Activated CD4-positive, alpha-beta T cell treated with anti-CD3 and anti-CD28 coated beads, Interleukin-2, amount 50 U/mL, for 1 hour (primary cell): ENCODE measurements around the gene MLH3.
"Not testable (repeated sequence)": the region's sequence is repeated elsewhere in the genome, so short reads cannot be mapped to it uniquely, and the experiment has no call there.

Source experiments
- DNase-seq: peaks from one replicate; pipeline ENCODE4 v3.0.0-alpha.2; 2020

The MLH3 gene

DNA sequence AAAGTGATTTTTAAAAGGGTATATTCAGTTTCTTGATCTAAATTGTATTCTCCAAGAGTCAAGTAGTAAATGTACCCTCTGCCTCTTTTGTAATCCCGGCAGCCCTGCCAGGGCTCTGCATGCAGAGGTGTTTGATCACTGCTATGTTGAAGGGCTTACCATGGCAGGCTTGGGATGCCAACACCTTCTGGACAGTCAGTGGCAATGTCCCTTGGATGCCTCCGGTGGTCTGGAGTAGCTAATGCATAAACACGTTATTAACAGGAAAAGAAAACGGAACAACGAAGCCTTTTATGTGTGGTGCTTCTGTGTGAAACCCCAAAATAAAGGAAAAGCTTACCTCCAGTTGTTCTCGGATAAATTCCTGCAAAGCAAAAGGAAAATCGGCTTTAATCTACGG lies 28.6 kb downstream of the MLH3 start:
- peak; percentile 1 for DNase-seq

DNA sequence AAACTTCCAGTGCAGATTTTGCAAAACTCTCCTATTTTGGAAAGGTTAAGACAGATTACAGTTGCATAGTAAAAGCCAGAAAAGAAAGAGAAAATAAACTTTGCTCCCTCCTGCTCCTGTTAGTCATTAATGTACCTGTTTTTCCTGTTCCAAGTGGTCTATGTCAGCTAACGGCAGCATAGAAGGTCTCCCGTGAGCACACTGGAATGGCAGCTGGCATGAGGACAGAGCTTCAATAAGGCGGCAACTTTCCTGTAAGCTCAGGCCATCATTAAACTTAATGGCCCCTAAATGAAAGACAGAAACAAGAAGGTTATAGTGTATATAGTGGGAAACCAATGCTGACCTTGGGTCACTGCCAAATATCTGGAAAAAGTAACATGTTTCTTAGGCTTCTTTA lies 32.6 kb downstream of the MLH3 start:
- DNase-seq = no peak

DNA sequence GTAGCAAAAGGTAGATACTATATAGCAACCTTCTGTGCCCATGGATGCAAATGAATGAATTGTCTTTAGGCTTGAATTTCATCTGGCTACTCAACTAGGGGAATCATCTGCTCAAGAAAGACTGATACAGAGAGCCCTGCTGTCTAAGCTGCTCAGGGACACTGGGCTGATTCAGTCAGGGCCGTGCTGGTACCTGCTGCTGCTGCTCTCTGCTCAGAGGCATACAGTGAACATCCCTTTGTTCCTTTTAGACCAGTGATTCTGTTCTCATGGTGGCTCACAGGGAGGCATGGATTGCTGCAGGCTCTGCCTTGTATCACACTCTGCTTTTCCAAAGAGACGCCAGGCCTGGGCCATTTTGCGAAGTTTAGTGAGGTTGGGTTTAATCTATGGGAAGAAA lies 34.5 kb downstream of the MLH3 start:
- no peak for DNase-seq

DNA sequence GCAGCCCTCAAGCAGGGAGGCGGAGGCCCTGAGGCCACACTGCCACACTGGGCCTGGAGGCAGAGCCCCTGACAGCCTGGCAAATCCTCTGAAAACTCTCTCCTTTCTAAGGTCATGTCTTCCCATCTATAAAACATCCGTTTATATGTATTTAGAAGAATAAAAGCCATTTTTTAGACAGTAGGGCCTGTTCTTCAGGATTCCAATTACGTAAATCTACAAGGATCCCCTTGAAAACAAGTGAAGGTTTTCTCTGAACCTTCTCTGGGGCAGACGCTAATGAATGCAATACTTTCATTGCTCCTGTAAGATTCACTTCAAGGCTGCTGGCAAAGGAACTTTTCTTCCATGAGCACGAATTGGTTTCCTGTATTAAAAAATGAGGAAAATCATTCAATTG lies 35.8 kb downstream of the MLH3 start:
- DNase-seq = no peak

DNA sequence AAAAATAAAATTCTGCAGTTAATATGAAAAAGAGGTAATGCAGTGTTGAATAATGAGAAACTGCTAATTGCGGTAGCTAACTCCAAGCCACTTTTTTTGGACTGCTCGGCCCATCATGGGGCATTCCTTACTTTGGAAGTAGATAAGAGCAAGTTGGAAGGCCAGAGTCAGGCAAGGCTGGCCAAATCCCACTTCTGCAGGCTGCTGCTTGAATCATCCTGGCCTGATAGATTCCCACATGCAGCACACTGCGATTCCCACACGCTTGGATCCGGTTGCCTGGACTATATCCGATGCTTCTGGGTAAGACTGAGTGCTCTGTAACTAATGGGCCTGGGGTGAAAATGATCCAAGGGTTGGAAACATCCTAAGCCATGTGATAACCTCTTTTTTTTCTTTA lies 38.0 kb downstream of the MLH3 start:
- no peak for DNase-seq

DNA sequence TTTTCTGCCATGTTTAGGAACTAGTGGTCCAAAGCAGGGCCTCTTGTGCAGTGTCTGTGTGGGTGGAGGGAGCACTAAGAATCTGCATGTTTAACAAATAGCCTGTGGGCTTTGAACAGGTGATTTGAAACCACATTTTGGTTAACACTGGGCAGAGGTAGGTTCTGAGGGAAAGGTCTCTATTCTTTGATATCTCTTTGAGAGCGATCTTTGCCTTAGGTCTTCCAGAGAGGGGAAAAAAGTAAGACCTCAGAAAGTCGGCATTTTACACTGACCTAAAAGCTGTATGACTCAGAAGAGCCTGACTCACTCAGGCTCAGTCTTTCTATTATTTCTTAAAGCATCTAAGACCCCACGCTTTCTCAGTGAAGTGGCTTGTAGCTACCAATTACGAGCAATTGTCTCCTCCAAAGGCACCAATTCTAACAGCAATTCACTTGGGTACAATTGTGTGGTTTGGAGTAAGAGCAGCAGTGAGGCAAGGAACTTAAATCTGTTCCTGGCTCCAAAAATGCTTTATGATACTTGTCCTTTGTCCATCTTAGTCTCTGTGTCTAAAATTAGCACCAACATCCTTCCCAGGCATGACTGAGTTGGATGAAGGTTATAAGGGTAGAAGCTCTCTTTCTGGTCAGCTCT lies 39.8 kb downstream of the MLH3 start:
- no peak for DNase-seq

DNA sequence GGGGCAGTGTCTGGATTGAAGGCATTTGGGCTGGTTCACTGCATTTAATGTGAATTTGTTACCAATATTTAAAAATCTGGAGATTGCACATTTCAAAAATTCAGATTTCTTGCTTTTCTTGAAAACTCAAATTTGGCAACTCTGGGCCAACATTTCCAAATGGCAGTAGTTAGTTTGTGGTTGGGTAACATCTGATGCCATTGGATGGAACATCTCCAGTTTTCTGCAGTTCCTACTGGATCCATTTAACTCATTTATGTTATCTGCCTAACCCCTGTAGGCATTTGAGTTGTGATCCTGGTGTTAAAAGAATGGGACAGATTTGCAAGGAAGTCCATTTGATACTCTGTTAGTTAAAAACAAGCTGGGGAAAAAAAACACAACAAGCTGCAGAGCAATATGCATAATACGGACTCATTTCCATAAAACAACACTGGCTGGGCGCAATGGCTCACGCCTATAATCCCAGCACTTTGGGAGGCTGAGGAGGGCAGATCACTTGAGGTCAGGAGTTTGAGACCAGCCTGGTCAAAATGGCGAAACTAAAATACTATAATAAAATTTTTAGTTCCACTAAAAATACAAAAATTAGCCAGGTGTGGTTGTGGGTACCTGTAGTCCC lies 40.7 kb downstream of the MLH3 start:
- no peak for DNase-seq

DNA sequence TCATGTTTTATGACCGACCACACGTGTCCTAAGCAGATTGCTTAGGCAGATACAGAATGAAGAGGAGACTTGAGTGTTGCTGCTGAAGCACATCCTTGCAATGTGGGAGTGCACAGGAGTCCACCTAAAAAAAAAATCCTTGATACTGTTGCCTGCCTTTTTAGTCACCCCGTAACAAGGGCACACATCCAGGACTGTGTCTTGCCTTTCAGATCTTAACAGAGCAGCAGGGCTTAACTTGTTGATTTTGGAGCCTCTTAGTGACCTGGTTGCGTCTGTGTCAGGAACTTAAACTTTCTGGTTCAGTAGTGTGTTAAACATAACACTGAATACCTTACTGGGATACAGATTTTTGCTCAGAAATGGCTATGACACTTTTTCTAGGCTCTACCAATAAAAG lies 42.1 kb downstream of the MLH3 start:
- no peak for DNase-seq

DNA sequence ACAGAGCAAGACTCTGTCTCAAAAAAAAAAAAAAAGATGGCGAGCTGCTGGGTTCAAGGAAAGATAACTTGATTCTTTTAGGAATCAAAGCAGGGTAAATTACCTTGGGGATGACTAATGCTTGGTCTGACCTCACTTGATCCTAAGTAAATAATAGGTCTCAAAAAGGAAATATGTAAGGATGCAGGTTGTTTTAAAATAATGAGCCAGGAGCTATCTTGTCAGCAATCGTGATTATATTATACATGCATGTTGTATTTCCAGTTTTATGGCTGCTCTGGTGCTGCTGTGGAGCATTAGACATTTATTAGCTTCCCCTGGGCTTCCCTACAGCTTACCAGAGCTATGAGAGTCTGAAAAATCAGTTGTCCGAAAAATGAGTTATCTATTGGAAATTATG lies 45.9 kb downstream of the MLH3 start:
- DNase-seq = no peak

DNA sequence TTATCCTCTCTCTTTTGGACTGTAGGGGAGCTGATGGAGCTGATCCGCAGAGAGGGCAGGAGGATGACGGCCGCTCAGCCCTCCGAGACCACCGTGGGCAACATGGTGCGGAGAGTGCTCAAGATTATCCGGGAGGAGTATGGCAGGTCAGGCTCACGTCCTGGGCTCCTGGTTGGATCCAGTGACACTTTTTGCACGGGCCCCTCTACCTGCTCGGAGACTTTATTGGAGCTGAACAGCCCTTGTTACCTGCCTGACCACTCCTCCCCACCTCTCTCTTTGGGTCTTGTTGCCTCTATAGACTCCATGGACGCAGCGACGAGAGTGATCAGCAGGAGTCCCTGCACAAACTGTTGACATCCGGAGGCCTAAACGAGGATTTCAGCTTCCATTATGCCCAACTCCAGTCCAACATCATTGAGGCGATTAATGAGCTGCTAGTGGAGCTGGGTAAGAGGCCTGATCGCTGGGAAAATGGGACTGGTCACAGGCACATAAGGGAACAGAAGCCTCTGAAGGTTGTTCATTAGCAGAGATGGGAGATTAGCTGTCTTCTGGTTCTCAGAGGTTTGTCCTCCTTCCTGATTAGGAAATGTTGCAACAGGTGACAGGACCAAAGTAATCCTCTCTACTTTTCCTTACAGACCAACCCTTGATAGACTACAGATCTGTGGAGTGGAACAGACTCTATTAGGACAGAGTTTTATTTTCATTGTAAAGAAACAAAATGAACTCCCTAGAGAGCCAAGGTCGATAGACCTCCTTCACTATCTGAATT lies 47.8 kb downstream of the MLH3 start:
- DNase-seq = no peak

DNA sequence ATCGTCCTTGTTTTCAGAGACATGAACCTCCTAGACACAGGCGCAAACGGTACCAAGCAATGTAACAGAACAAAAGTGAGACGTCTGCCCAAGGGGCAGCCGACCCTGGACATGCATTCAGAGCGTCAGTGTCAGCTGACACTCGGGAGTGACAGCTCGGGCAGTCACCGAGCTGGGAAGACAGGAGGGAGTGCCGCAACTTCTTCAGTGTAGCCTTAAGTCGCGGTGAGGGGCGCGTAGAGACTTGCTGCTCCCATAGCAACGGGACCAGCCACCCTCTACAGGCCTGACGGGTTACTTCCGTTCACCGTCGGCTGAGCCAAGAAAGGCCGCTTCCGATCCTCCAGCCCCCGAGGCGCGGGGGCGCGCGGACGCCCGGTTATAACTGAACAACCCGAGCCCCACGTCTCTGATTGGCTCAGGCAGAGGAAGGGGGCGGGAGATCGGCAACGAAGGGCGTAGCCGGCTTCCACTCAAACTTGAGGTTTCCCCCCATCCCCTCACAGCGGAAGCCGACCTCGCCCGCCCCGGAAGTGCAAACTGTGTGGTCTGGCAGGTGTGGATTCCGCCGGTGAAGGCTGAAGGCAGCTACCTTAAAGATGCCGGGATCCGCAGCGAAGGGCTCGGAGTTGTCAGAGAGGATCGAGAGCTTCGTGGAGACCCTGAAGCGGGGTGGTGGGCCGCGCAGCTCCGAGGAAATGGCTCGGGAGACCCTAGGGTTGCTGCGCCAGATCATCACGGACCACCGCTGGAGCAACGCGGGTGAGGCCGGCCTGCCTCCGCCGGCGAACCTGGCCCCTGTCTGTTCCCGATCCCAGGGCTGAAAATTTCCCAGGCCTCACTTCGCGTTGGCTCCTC lies 48.6 kb downstream of the MLH3 start, which contains the start of gene EIF2B2:
Gene EIF2B2 (plus strand): TSS at position 530 of the 858 bp plus-strand sequence. CDS start 70 bp downstream, at position 600.
- peak; percentile 99 for DNase-seq

DNA sequence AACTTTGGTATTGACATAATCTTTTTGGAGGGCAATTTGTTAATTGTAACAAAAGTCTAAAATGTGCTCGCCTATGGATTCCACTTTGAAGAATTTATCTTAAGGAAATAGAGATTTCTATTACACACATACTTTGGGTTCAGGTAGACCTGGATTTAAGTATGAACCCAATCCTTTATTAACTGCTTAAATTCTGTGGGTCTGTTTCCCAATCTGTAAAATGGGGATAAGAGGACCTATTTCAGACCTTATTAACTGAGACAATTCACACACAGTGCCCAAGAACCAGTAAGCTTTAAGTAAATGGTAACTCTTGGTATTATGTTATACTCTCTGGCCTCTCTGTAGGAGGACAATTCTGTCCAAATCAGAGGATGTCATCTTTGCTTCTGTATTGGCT lies 49.4 kb downstream of the MLH3 start:
- DNase-seq = no peak

DNA sequence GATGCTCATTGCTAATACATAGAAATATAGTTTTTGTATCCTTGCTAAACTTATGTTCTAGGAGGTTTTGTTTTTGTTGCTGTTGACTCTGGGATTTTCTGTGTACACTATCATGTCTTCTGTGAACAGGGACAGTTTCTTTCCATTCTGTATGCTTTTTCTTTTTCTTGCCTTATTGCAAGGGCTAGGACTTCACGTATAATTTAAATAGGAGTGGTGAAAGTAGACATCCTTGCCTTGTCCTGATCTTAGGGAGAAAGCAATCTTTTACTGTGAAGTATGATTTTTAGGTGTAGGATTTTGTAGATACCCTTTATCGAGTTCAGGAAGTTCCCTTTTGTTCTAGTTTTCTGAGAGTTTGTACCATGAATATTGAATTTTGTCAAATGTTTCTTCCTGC lies 50.0 kb downstream of the MLH3 start:
- DNase-seq = no peak

DNA sequence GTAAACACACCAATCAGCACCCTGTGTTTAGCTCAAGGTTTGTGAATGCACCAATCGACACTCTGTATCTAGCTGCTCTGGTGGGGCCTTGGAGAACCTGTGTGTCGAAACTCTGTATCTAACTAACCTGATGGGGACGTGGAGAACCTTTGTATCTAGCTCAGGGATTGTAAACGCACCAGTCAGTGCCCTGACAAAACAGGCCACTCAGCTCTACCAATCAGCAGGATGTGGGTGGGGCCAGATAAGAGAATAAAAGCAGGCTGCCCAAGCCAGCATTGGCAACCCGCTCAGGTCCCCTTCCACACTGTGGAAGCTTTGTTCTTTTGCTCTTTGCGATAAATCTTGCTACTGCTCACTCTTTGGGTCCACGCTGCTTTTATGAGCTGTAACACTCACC lies 55.5 kb downstream of the MLH3 start:
- DNase-seq = not testable (repeated sequence)

DNA sequence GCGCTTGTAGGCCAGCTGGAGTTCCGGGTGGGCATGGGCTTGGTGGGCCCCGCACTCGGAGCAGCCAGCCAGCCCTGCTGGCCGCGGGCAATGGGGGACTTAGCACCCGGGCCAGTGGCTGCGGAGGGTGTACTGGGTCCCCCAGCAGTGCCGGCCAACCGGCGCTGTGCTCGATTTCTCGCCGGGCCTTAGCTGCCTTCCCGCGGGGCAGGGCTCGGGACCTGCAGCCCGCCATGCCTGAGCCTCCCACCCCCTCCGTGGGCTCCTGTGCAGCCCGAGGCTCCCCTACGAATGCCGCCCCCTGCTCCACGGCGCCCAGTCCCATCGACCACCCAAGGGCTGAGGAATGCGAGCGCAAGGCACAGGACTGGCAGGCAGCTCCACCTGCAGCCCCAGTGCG lies 57.1 kb downstream of the MLH3 start:
- DNase-seq = not testable (repeated sequence)

DNA sequence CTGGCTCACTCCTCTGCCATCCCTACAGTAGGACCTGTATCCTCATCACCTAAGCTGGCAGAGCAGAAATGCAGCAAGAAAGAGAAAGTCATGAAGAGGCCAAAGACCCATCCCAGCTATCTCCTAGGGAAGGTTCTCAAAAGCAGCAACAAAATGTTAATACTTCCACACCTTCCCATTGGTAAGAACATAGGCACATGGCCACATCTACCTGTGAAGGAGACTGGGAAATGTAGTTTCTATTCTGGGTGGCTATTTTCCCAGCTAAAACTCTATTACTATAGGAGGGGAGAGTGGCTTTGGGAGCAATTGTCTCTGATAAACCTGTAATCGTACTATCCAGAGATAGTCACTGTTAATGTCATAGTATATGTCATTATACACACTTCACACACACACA lies 62.3 kb downstream of the MLH3 start:
- no peak for DNase-seq

DNA sequence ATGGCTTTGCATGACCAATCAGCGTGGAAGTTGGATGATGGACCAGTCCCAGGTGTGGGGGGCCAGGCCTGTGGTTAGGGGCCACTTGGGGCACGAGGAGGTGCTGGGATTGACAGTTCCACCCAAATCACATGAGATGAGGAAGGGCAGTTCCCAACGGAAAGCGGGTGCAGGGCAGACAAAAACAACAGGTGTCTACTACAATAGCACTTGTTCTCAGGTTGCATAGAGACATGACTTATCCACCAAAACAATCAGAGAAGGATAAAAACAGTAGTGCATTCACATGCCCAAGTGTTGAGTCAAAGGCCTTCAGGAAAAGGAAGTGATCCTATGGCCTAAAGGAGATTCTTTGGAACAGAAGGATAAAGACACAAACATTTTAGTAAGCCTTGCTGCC lies 63.1 kb downstream of the MLH3 start:
- no peak for DNase-seq

DNA sequence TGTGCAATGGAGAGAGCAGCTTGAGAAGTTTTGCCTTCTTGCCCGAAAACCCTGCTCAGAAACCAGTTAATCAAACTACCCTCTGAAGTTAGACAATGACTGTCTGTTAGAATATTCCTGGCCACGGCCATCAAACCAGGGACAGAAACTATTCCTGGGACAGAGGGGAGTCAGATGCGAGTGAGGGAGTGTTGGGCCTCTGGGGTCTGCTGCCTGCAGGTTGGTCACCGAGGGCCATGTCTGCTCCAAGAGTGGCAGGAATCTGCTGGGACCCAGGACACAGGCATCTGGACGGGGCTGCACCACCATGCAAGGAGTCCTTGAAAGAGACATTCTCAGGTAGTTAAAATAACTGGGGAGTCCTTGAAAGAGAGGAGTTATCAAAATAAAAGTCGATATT lies 65.5 kb downstream of the MLH3 start:
- DNase-seq = no peak

DNA sequence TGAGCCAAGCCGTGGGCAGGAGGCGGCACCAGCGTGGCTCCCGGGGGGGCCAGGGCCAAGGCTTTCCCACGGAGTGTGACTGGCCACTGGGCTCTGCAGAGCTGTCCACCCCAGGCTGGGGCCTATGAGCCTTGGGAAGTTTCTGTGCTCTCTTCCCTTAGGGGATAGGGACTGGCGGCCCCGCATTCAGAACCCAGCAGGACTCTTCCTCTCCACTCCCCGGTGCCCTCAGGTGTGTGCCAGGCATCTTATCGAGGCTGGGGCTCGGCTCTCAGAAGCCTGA lies 66.3 kb downstream of the MLH3 start:
- no peak for DNase-seq

DNA sequence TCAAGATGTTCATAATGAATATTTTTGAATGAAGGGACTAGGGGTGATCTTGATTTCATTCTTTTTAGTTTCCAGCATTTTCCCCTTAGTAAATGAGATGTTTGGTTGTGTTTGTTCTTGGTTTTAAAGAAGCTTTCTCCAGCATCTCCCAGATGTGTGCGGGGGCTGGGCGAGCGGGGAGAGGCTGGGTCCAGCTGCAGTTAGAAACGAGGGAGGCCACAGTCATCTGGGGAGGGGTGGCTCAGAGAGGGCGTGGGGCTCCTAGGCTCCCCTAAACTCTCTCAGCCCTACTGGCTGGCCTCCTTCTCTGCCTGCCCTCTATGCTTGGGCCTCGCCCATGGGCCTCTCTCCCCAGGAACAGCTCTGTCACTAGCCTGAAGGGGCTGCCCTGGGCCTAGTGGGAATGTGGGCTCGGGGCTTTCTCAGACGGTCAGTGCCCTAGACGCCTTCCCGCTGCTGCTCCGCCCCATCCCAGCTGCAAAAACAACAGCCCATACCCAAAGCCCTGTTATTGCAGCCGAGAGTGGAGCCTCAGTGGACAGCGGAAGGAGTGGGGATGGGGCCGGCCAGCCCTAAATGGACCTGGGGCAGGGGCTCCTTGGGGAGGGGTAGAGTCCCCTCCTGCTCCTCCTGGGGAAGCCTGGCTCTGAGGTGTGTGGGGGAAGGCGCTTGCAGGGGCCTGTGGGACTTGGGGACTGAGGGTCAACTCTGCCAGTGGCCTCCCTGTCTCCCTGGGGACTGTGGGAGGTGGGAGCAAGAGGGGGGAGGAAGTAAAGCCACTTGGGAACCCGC lies 66.8 kb downstream of the MLH3 start:
- DNase-seq = no peak

DNA sequence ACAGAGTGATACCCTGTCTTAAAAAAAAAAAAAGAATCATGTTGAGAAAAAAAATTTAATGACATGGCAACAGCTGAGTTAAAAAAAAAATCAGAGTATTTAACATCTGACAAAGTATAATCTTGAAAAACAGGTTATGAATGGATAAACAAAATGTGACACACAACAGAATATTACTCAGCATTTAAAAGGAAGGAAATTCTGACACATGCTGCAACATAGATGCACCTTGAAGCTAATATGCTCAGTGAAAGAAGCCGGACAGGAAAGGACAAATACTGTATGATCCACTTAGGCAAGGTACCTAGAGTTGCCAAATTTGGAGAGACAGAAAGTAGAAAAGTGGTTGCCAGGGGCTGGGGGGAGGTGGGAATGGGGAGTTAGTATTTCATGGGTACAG lies 67.9 kb downstream of the MLH3 start:
- DNase-seq = no peak

DNA sequence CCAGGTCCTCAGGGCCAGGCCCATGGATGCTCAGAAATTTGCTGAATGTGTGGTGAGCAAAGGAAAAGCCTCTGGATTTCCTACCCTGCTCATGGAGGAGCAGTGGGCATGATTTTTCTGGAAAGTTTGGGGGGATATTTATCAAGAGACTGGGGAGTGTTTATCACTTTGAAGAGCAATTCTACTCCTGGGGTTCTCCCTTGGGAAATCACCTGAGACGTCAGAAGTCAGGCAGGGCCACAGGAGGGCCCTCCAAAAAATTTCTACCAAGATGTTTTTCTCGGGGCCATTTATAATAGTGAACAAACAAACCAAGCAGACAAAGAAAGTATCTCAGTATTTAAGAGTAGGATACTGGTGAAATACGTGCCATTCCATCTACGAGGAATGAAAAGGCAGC lies 68.6 kb downstream of the MLH3 start:
- no peak for DNase-seq

DNA sequence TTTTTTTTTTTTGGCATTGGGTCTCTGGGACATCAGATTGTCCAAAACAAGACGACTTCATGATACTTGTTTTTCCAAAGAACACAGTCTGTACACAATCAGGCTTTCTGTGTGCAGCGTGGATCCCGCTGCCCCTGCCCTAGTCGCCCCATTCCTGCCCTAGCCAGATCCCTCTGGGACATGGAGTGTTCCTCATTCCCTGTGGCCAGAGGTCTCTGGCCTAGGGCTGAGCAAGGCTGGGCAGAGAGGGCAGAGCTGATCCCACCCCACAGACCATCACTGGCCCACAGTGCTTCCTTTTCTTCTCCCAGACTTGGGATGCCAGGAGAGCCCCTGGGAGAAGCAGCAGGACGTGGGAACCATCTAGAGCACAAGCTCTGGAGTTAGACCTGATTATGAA lies 69.4 kb downstream of the MLH3 start:
- DNase-seq = no peak
